ENCODE results near the gene HTR2C.
"Not testable (repeated sequence)": the region's sequence is repeated elsewhere in the genome, so short reads cannot be mapped to it uniquely, and the experiment has no call there.

The HTR2C gene

GRCh38 chrX:114583646-114584374, at the start of gene HTR2C:
Gene HTR2C, plus strand, starts transcription at chrX:114584086. Its CDS starts 142,851 bp downstream, at chrX:114726937.
- no peak for DNase-seq

- no peak for DNase-seq
Measured at GRCh38 chrX:114580336-114580735, 3.5 kb upstream of the HTR2C start.

- no peak for DNase-seq
Measured at GRCh38 chrX:114581528-114582263, 2.2 kb upstream of the HTR2C start.

- DNase-seq, result no peak
Measured at GRCh38 chrX:114582264-114582632, 1.6 kb upstream of the HTR2C start.

GRCh38 chrX:114582698-114583395, 1.0 kb upstream of the HTR2C start:
- no peak for DNase-seq

GRCh38 chrX:114584375-114584943, 573 bp downstream of the HTR2C start:
- DNase-seq, result no peak

GRCh38 chrX:114584983-114585842, 1.3 kb downstream of the HTR2C start:
- no peak for DNase-seq

- DNase-seq, result peak; percentile 29 to 52
Measured at GRCh38 chrX:114591121-114591520, 7.2 kb downstream of the HTR2C start.

- DNase-seq, result peak in 1 of 2 donors; percentile 12
Measured at GRCh38 chrX:114599305-114599704, 15.4 kb downstream of the HTR2C start.

- DNase-seq, result peak in 1 of 2 donors; percentile 7
Measured at GRCh38 chrX:114599911-114600310, 16.0 kb downstream of the HTR2C start.

- DNase-seq, result not testable (repeated sequence)
Measured at GRCh38 chrX:114606619-114607018, 22.7 kb downstream of the HTR2C start.

- DNase-seq, result peak in 1 of 2 donors; percentile 54
Measured at GRCh38 chrX:114611018-114611619, 27.2 kb downstream of the HTR2C start.

GRCh38 chrX:114615765-114616164, 31.9 kb downstream of the HTR2C start:
- DNase-seq, result no peak

GRCh38 chrX:114619874-114620273, 36.0 kb downstream of the HTR2C start:
- peak in 1 of 2 donors; percentile 23 for DNase-seq

- DNase-seq, result no peak
Measured at GRCh38 chrX:114626323-114626722, 42.4 kb downstream of the HTR2C start.

- no peak for DNase-seq
Measured at GRCh38 chrX:114635986-114636385, 52.1 kb downstream of the HTR2C start.

- no peak for DNase-seq
Measured at GRCh38 chrX:114650351-114650750, 66.5 kb downstream of the HTR2C start.

- DNase-seq, result no peak
Measured at GRCh38 chrX:114675365-114675764, 91.5 kb downstream of the HTR2C start.

GRCh38 chrX:114700533-114700932, 116.6 kb downstream of the HTR2C start:
- not testable (repeated sequence) for DNase-seq

GRCh38 chrX:114709406-114709805, 125.5 kb downstream of the HTR2C start:
- no peak for DNase-seq

- no peak for DNase-seq
Measured at GRCh38 chrX:114710571-114710970, 126.7 kb downstream of the HTR2C start.

GRCh38 chrX:114712466-114712865, 128.6 kb downstream of the HTR2C start:
- DNase-seq, result no peak

Data from inflammatory macrophage treated with lipopolysaccharide for 1 hour (primary cell).